Heart left ventricle (tissue), 16 donors: ENCODE measurements around the gene MFSD2A. TPM values are rescaled to one million over a fixed set of nuclear protein-coding genes. Genes with fewer than 3 reads are reported as not detected.
A peak's percentile ranks its signal among the peaks of the same experiment; 100 is the strongest.

Experiments
- ATAC-seq, 4 donors: fragments of 200-7000 bp; cut with Tn5 transposase; one replicate each; pipeline ENCODE4 v1.9.1; 2020 to 2022; ENCODE audit warnings: moderate library complexity in 4 of 4, mild to moderate bottlenecking in 3 of 4, moderate number of reproducible peaks in 1 of 4
- DNase-seq, 5 donors: peaks; one replicate each; pipeline ENCODE4 v3.0.0-alpha.2; 2020
- H3K27ac ChIP-seq, 12 donors: fragments of 200-600 bp; sonication (generic) in 4 of 12; one replicate each; pipeline versions ENCODE4 v1.5.0 to v1.8.0; 2016 to 2022; ENCODE audit warnings: mild to moderate bottlenecking in 2 of 12
- H3K27me3 ChIP-seq, 9 donors: fragments of 200-600 bp; sonication (generic) in 2 of 9; one replicate each; pipeline versions ENCODE4 v1.5.1 to v1.8.0; 2016 to 2022; ENCODE audit warnings: mild to moderate bottlenecking in 3 of 9
- H3K36me3 ChIP-seq, 9 donors: fragments of 200-600 bp; sonication (generic) in 2 of 9; one replicate each; pipeline versions ENCODE4 v1.5.0 to v1.8.0; 2018 to 2022; ENCODE audit warnings: mild to moderate bottlenecking in 2 of 9
- H3K4me1 ChIP-seq, 12 donors: fragments of 200-600 bp; sonication (generic) in 4 of 12; one replicate each; pipeline versions ENCODE4 v1.5.0 to v1.8.0; 2016 to 2022; ENCODE audit warnings: mild to moderate bottlenecking in 3 of 12
- H3K4me3 ChIP-seq, 12 donors: fragments of 200-600 bp; sonication (generic) in 4 of 12; one replicate each; pipeline versions ENCODE4 v1.5.0 to v1.8.0; 2017 to 2022; ENCODE audit warnings: mild to moderate bottlenecking in 9 of 12, moderate library complexity in 4 of 12
- H3K9me3 ChIP-seq, 12 donors: fragments of 200-600 bp; sonication (generic) in 4 of 12; one replicate each; pipeline versions ENCODE4 v1.5.0 to v1.8.0; 2016 to 2022; ENCODE audit warnings: mild to moderate bottlenecking in 1 of 12
- POLR2A ChIP-seq, 2 donors: fragments of 450-650 bp; IDR thresholded peaks; one replicate each; pipeline ENCODE4 v1.6.1; 2017; ENCODE audit warnings: antibody characterized with exemption in 2 of 2, mild to moderate bottlenecking in 2 of 2, moderate library complexity in 2 of 2
- WGBS, 4 donors: extraction: QIAGEN DNeasy Blood & Tissue Kit in 2 of 4; methylation state at CpG; one replicate each; pipeline versions ENCODE4 v1.1.5 to v1.1.7; 2013 to 2018; 5-methylcytosine and 5-hydroxymethylcytosine counted together
- intact Hi-C, 10 donors: fragments of 100-400 bp; cut with DNase I; formaldehyde crosslinking; loops; one replicate each; pipeline versions ENCODE4 v1.11.1 to v1.14.2; 2022
- polyA plus RNA-seq, 2 donors: library from polyadenylated mRNA; stranded (reverse); fragments of 200-250 nt; gene quantifications; one replicate each; pipeline ENCODE4 v1.2.3, GENCODE V29; 2013
- total RNA-seq, 9 donors: library from RNA; depleted of rRNA in 2 of 9; stranded (reverse); fragments of >200 nt in 2 of 9; fragmentation: NEBNext Ultra II Directional in 3 of 9; extraction: Animal tissue kit (Norgen Biotek cat#: 25700) in 3 of 9; gene quantifications; one replicate each; pipeline versions ENCODE4 v1.1.0 to v1.2.4, GENCODE V29; 2016 to 2023
- TF ChIP-seq, protein P1 (sequence below), 12 donors: fragments of 200-600 bp; sonication (generic) in 4 of 12; IDR thresholded peaks; one replicate each; pipeline versions ENCODE4 v1.5.0 to v1.8.0; 2018 to 2022; ENCODE audit warnings: antibody characterized with exemption in 12 of 12, mild to moderate bottlenecking in 5 of 12
- donor health status: ischemic (EF 13 %, LVEDD 7.1; RV severe dilation, severe dysfunction).
- donor health status: healthy with polysubstance abuse.
- donor health status: DM: no; HTN: yes; CAD: no.
- donor health status: DM: no; HTN: no; CAD: no.
- donor health status: ischemic (EF 25% LVEDD 6.9; RV normal size, moderate dysfunction).
- donor health status: ischemic (EF 25% LVEDD 5.7; RV mildly dilated, moderate dysfunction).
- donor health status: healthy.
- donor health status: DM: yes; HTN: yes; CAD: no.
- donor health status: ischemic (EF 35%, LVEDD 5.7; RV mildly dilated, moderate dysfunction).
- donor health status: nonischemic (EF 11% LVEDD 7.7; RV severe dilation, severe dysfunction).
- donor health status: DM: yes; HTN: yes; CAD: no.
- donor health status: PGD.
- donor health status: ischemic (EF 29% LVEDD 5.4; RV normal size, mild dysfunction).
- donor health status: nonischemic (EF 23%, LVEDD 6.1; RV moderate dilation, normal function).

Gene MFSD2A
- total and polyA plus RNA-seq, 11 donors: 0.11 to 12.7 (median 0.96) TPM

DNA sequence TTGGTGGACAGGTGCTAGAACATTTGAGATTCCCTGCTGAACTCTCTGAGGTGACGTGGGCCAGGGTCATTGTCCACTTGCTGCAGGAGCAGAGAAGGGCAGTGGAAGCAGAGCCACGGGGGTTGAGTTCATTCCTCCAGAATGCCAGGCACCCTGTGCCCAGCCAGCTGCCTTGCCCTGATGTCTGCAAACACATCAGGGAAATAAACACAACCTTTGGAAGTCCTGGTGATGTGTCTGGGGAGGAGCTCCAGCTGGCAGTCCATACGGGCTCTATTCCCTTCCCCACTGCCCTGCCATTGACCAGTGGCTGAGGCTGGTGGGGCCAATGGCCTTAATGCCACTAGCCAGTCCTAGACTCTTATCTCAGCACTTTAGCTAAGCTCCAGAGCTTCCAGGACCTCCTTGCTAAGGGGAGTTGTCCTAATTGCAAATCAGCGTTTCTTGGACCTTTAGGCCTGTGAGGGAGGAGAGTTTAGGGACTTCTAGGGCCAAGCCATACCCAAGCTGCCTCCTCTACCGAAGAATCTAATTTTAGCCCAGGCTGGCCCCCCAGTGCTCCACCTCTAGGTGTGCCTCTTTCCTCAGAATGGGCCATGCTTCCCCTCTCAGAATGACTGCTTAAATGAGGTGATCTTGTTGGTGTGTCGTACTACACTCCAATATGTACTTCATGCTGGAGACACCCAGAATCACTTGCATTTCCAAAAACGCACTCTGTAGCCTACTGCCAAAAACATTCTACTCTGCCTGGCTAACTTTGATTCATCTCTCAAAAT is 25.9 kb upstream of the MFSD2A start:
- WGBS, 4 donors: 70 to 80% (median 74%) methylated on average over 6 to 7 of the region's 7 CpGs
- Histone ChIP-seq H3K4me3 (no peak overlapping the region), H3K27ac (no peak overlapping the region), H3K27me3 (no peaks in the 10 kb centered on the region), H3K4me1 (peaks cover 0 to 32% (median 0%) of the 10 kb centered on the region in 12 donors), H3K9me3 (no peaks in the 10 kb centered on the region), H3K36me3 (no peaks in the 10 kb centered on the region)
- DNase-seq: no peak
- intact Hi-C loops: no loop called here
- no peak for ATAC-seq
- TF ChIP-seq, protein P1, sequence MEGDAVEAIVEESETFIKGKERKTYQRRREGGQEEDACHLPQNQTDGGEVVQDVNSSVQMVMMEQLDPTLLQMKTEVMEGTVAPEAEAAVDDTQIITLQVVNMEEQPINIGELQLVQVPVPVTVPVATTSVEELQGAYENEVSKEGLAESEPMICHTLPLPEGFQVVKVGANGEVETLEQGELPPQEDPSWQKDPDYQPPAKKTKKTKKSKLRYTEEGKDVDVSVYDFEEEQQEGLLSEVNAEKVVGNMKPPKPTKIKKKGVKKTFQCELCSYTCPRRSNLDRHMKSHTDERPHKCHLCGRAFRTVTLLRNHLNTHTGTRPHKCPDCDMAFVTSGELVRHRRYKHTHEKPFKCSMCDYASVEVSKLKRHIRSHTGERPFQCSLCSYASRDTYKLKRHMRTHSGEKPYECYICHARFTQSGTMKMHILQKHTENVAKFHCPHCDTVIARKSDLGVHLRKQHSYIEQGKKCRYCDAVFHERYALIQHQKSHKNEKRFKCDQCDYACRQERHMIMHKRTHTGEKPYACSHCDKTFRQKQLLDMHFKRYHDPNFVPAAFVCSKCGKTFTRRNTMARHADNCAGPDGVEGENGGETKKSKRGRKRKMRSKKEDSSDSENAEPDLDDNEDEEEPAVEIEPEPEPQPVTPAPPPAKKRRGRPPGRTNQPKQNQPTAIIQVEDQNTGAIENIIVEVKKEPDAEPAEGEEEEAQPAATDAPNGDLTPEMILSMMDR (IDR thresholded peaks at IDR 0.05): no peak
- TF ChIP-seq POLR2A (IDR thresholded peaks at IDR 0.05): no peak

DNA sequence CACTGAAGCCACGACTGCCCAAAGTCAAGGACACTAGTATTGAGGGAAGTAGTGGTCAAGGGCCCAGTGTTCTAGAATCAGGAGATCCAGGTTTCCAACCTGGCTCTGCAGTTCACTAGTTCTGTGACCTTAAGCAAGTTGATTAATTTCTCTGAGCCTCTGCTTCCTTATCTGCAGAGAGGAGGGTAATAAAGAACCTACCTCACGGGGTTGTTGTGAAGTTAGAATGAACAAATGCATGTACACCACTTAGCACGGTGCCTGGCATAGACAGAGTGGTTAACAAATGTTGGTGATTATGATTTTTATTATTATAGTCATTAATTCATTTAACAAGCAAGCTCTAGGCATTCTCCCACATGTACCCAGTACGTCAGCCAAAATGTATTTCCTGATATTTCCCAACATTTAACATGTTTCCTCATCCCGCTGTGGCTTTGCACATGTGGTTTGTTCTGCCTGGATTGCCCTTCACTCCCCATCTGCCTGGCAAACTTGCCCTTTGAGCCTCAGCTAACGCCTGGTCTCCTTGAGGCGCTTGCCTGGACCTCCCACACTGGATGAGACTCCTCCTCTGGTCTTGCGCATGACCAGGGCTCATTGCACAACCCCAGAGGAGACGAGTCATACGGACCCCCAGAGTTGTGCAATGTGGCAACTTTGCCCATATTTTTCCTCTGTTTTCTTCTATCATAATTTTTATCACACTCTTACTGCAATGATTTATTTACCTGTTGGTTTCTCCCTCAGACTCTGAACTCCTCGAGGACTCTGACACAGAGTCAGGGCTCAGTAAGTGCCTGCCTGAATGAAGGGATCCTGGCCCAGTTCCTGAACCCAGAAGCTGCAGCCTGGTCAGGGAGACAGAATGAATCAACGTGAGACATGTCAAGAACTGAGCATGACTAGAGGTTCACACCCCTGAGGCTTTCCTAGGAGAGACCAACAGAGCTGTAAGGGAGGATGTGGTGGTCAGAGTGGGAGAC is 20.7 kb upstream of the MFSD2A start:
- intact Hi-C loops: no loop called here
- Histone ChIP-seq H3K27me3 (no peaks in the 10 kb centered on the region), H3K36me3 (no peaks in the 10 kb centered on the region), H3K4me1 (peaks cover 0 to 40% (median 0%) of the 10 kb centered on the region in 12 donors), H3K9me3 (no peaks in the 10 kb centered on the region), H3K27ac (peak overlapping the region in 4 of 12 donors; percentile 9 to 87 (median 24)), H3K4me3 (no peak overlapping the region)
- 68 to 76% (median 70%) methylated on average over 12 of the region's 12 CpGs for WGBS, 4 donors
- no peak for TF ChIP-seq POLR2A (IDR thresholded peaks at IDR 0.05)
- TF ChIP-seq, protein P1 (IDR thresholded peaks at IDR 0.05): no peak
- DNase-seq (peak; percentile 43 to 80 (median 74)), ATAC-seq (peak; percentile 60 to 94 (median 90))

DNA sequence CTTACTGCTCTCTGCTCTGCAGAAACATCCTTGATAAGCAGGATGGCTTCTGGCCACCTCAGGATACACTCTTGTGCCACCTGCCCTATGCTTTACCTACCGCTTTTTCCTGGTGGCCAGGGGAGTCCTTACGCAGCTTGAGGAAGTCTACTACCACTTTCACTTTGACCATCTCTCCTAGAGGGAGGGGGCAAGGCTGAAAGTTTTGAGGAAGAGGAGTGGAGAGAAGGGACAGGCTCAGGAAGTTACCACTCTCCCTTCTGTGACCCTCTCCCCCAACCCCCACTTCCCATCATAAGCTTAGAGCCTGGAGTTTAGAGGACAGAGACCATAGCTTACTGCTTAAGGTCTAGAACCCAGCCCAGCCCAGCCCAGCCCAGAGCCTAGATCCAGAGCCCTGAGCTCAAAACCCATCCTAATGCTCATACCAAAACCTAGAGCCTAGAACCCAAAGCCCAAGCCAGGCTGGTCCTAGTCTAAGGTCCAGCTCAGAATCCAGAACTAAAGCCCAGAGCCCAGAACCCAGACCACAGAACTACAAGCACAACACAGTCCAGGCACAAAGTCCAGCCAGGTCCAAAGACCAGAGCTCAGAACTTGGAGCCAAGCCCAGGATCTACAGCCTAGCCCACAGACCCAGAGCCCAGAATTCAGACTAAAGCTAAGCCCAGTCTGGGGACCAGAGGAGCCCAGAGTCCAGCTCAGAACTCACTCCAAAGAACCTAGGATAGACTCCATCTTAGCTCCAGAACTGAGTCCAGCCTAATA is 18.0 kb upstream of the MFSD2A start:
- Histone ChIP-seq H3K4me3 (peak overlapping the region in 2 of 12 donors; percentile 22 to 40), H3K4me1 (peaks cover 0 to 56% (median 0%) of the 10 kb centered on the region in 12 donors), H3K9me3 (no peaks in the 10 kb centered on the region), H3K27ac (peak overlapping the region in 1 of 12 donors; percentile 81), H3K27me3 (no peaks in the 10 kb centered on the region), H3K36me3 (no peaks in the 10 kb centered on the region)
- 36 to 86% (median 80%) methylated on average over 2 of the region's 2 CpGs for WGBS, 4 donors
- ATAC-seq (peak in 3 of 4 donors; percentile 53 to 80 (median 66)), DNase-seq (peak in 1 of 5 donors; percentile 26)
- intact Hi-C loops: no loop called here
- TF ChIP-seq, protein P1 (IDR thresholded peaks at IDR 0.05): no peak
- no peak for TF ChIP-seq POLR2A (IDR thresholded peaks at IDR 0.05)
